NCI-H1417 treated with DMSO at 0.1 percent for 48 hours (cell line): ENCODE data around the gene SMCO4.

Experiments
- DNase-seq: peaks from one replicate; lab custom pipeline; 2025; lab: John Stamatoyannopoulos, UW

The SMCO4 gene

GRCh38 chr11:93504110-93505095 is 38.8 kb downstream of the SMCO4 start:
- no peak for DNase-seq

- no peak for DNase-seq
Measured at GRCh38 chr11:93501856-93502255, 41.3 kb downstream of the SMCO4 start.

GRCh38 chr11:93500759-93501158 is 42.4 kb downstream of the SMCO4 start:
- DNase-seq, result no peak

- DNase-seq, result no peak
Measured at GRCh38 chr11:93498641-93499040, 44.5 kb downstream of the SMCO4 start.

GRCh38 chr11:93498161-93498560 is 45.0 kb downstream of the SMCO4 start:
- DNase-seq, result no peak

- DNase-seq, result no peak
Measured at GRCh38 chr11:93497596-93497995, 45.6 kb downstream of the SMCO4 start.

GRCh38 chr11:93494357-93494756 is 48.8 kb downstream of the SMCO4 start:
- no peak for DNase-seq

GRCh38 chr11:93493252-93493897 is 49.8 kb downstream of the SMCO4 start:
- DNase-seq, result no peak

- no peak for DNase-seq
Measured at GRCh38 chr11:93492464-93493251, 50.5 kb downstream of the SMCO4 start.

- no peak for DNase-seq
Measured at GRCh38 chr11:93491973-93492372, 51.2 kb downstream of the SMCO4 start.

GRCh38 chr11:93490996-93491618 is 52.1 kb downstream of the SMCO4 start:
- DNase-seq, result no peak

- DNase-seq, result no peak
Measured at GRCh38 chr11:93489841-93490240, 53.4 kb downstream of the SMCO4 start.

GRCh38 chr11:93487032-93487483 is 56.1 kb downstream of the SMCO4 start:
- DNase-seq, result no peak

- no peak for DNase-seq
Measured at GRCh38 chr11:93485983-93486382, 57.2 kb downstream of the SMCO4 start.

- DNase-seq, result no peak
Measured at GRCh38 chr11:93484716-93485115, 58.5 kb downstream of the SMCO4 start.

- DNase-seq, result no peak
Measured at GRCh38 chr11:93482556-93482955, 60.6 kb downstream of the SMCO4 start.

GRCh38 chr11:93481696-93482095 is 61.5 kb downstream of the SMCO4 start:
- no peak for DNase-seq

- no peak for DNase-seq
Measured at GRCh38 chr11:93481279-93481678, 61.9 kb downstream of the SMCO4 start.

- no peak for DNase-seq
Measured at GRCh38 chr11:93480756-93481155, 62.4 kb downstream of the SMCO4 start.

GRCh38 chr11:93480256-93480655 is 62.9 kb downstream of the SMCO4 start:
- no peak for DNase-seq

- no peak for DNase-seq
Measured at GRCh38 chr11:93478841-93479240, 64.3 kb downstream of the SMCO4 start.

- DNase-seq, result no peak
Measured at GRCh38 chr11:93477684-93478234, 65.4 kb downstream of the SMCO4 start.
